IMR-90 (cell line): ENCODE results near the gene GPR21. TPM values are rescaled to one million over a fixed set of nuclear protein-coding genes. Genes with fewer than 3 reads are reported as not detected.

ENCODE experiments used
- ATAC-seq: fragments of 200-7000 bp; cut with Tn5 transposase; 2 replicates; pipeline ENCODE4 v1.9.1; 2020; ENCODE audit warnings: low read depth, mild to moderate bottlenecking, moderate library complexity
- BruUV-seq: library from RNA; stranded (reverse); fragments of 400-500 nt; replicated peaks from 2 replicates; lab custom pipeline; 2021; lab: Mats Ljungman, UMichigan
- CTCF ChIA-PET: fragments of 300-600 bp; formaldehyde crosslinking; extraction: SDS; loops from one replicate; lab custom pipeline; 2021; ENCODE audit warnings: antibody characterized with exemption; lab: Yijun Ruan, JAX
- POLR2A ChIA-PET: fragments of 300-600 bp; sonication (Branson Sonifier 250); formaldehyde crosslinking; loops from one replicate; lab custom pipeline; 2022; ENCODE audit warnings: antibody characterized with exemption; ENCODE audit not compliant: unreplicated experiment; lab: Charles Lee
- DNase-seq: peaks from one replicate; pipeline ENCODE4 v3.0.0; 2013
- H2AFZ ChIP-seq: replicated peaks from 2 replicates; pipeline ENCODE3; 2013; ENCODE audit warnings: low read length, mild to moderate bottlenecking; ENCODE audit not compliant: poor library complexity
- H2AK5ac ChIP-seq: 2 replicates; pipeline ENCODE4 v1.6.1; 2013; ENCODE audit warnings: low read depth, low read length, inconsistent platforms
- H2AK9ac ChIP-seq: replicated peaks from 2 replicates; pipeline ENCODE3; 2013; ENCODE audit warnings: mild to moderate bottlenecking, low read depth, low read length, moderate library complexity; ENCODE audit not compliant: poor library complexity
- H2BK120ac ChIP-seq: 2 replicates; pipeline ENCODE4 v1.6.1; 2013; ENCODE audit warnings: low read depth, low read length, inconsistent platforms
- H2BK15ac ChIP-seq: 3 replicates; pipeline ENCODE4 v1.6.1; 2013; ENCODE audit warnings: low read depth, low read length, inconsistent platforms
- H2BK20ac ChIP-seq: 2 replicates; pipeline ENCODE4 v1.6.1; 2013; ENCODE audit warnings: low read depth, mild to moderate bottlenecking, inconsistent platforms, low read length, moderate library complexity
- H2BK5ac ChIP-seq: 2 replicates; pipeline ENCODE4 v1.6.1; 2013; ENCODE audit warnings: mild to moderate bottlenecking, low read depth, low read length, inconsistent platforms; ENCODE audit not compliant: poor library complexity, severe bottlenecking
- H3K14ac ChIP-seq: replicated peaks from 2 replicates; pipeline ENCODE4 v1.6.1; 2013; ENCODE audit warnings: low read depth, low read length, inconsistent platforms
- H3K18ac ChIP-seq: 2 replicates; pipeline ENCODE4 v1.6.1; 2013; ENCODE audit warnings: low read depth, low read length, control low read depth
- H3K23ac ChIP-seq: 2 replicates; pipeline ENCODE4 v1.6.1; 2013; ENCODE audit warnings: low read depth, low read length, inconsistent platforms
- H3K27ac ChIP-seq: 2 replicates; pipeline ENCODE4 v1.5.1; 2013; ENCODE audit warnings: mild to moderate bottlenecking, control low read depth, low read length; ENCODE audit not compliant: insufficient read depth
- H3K27me3 ChIP-seq: 2 replicates; pipeline ENCODE4 v1.6.1; 2013; ENCODE audit warnings: low read length; ENCODE audit not compliant: control insufficient read depth, insufficient read depth
- H3K36me3 ChIP-seq: 2 replicates; pipeline ENCODE4 v1.6.1; 2013; ENCODE audit warnings: low read length, mixed read lengths; ENCODE audit not compliant: control insufficient read depth, insufficient read depth
- H3K4ac ChIP-seq: 2 replicates; pipeline ENCODE4 v1.6.1; 2013; ENCODE audit warnings: low read depth, low read length, inconsistent platforms
- H3K4me1 ChIP-seq: 2 replicates; pipeline ENCODE4 v1.6.1; 2013; ENCODE audit warnings: low read length, mixed read lengths; ENCODE audit not compliant: control insufficient read depth, insufficient read depth
- H3K4me2 ChIP-seq: 2 replicates; pipeline ENCODE4 v1.6.1; 2013; ENCODE audit warnings: low read depth, mild to moderate bottlenecking, control low read depth, low read length, moderate library complexity
- H3K4me3 ChIP-seq: 2 replicates; pipeline ENCODE4 v1.5.1; 2013; ENCODE audit warnings: low read depth, mild to moderate bottlenecking, control low read depth, low read length, moderate library complexity; ENCODE audit not compliant: insufficient read depth
- H3K56ac ChIP-seq: 2 replicates; pipeline ENCODE4 v1.6.1; 2013; ENCODE audit warnings: low read length, inconsistent platforms; ENCODE audit not compliant: insufficient read depth; ENCODE audit errors: extremely low read depth
- H3K79me1 ChIP-seq, 2 experiments: 2 replicates each; pipeline ENCODE4 v1.6.1; 2013; ENCODE audit warnings: low read length in 2 of 2, inconsistent platforms in 1 of 2, low read depth in 1 of 2
- H3K9ac ChIP-seq: 2 replicates; pipeline ENCODE4 v1.6.1; 2013; ENCODE audit warnings: low read depth, low read length, control low read depth
- H3K9me1 ChIP-seq: 2 replicates; pipeline ENCODE4 v1.6.1; 2013; ENCODE audit warnings: low read length, inconsistent platforms; ENCODE audit not compliant: insufficient read depth
- H3K9me3 ChIP-seq: 2 replicates; pipeline ENCODE4 v1.6.1; 2013; ENCODE audit warnings: low read length; ENCODE audit not compliant: control insufficient read depth, insufficient read depth
- H4K20me1 ChIP-seq: 2 replicates; pipeline ENCODE4 v1.6.1; 2013; ENCODE audit warnings: low read length, inconsistent platforms; ENCODE audit not compliant: insufficient read depth
- H4K5ac ChIP-seq: 2 replicates; pipeline ENCODE4 v1.6.1; 2013; ENCODE audit warnings: mild to moderate bottlenecking, low read depth, low read length, control low read depth
- H4K8ac ChIP-seq, 2 experiments: 2 replicates each; pipeline ENCODE4 v1.6.1; 2013; ENCODE audit warnings: low read depth in 2 of 2, low read length in 2 of 2, control low read depth in 1 of 2, inconsistent platforms in 1 of 2
- H4K91ac ChIP-seq: 2 replicates; pipeline ENCODE4 v1.6.1; 2013; ENCODE audit warnings: low read depth, low read length, inconsistent platforms; ENCODE audit not compliant: insufficient read depth
- FOS ChIP-seq: fragments of 150-350 bp; IDR thresholded peaks from 2 replicates; pipeline ENCODE4 v1.6.1; 2016; ENCODE audit warnings: low read depth, low read length
- POLR2A ChIP-seq: IDR thresholded peaks from 2 replicates; pipeline ENCODE4 v1.6.1; 2012; ENCODE audit warnings: mild to moderate bottlenecking, low read depth, low read length
- dilution Hi-C: fragments of 300-500 bp; cut with HindIII; formaldehyde crosslinking; loops from one replicate; pipeline ENCODE4 v1.14.3; 2018; ENCODE audit warnings: low sequenced_read_pairs; ENCODE audit not compliant: unreplicated experiment
- in situ Hi-C: fragments of 300-500 bp; cut with MboI; formaldehyde crosslinking; loops from 3 replicates; pipeline ENCODE4 v1.14.3; 2019; ENCODE audit warnings: low sequenced_read_pairs, inconsistent platforms, mixed read lengths
- intact Hi-C: fragments of 100-400 bp; cut with micrococcal nuclease; formaldehyde crosslinking; loops from 2 replicates; pipeline ENCODE4 v1.10.0; 2022
- polyA plus RNA-seq, 3 experiments: library from polyadenylated mRNA; depleted of rRNA; stranded (reverse); fragments of >200 nt; gene quantifications; 2 replicates each; pipeline ENCODE4 v1.2.3, GENCODE V29; 2012; ENCODE audit warnings: low replicate concordance in 1 of 3
- total RNA-seq: library from RNA; depleted of rRNA; stranded (reverse); fragments of >200 nt; gene quantifications from 2 replicates; pipeline ENCODE4 v1.2.3, GENCODE V29; 2012

Gene GPR21
- total and polyA plus RNA-seq, 2 of the 4 experiments (the other 2 are of a cell fraction) = 0.90 TPM; not detected in 1

GRCh38 chr9:123028136-123028535, 5.3 kb upstream of the GPR21 start:
- Histone ChIP-seq H3K14ac (no peak overlapping the region), H2AFZ (no peak overlapping the region), H3K9ac (no peak overlapping the region), H3K56ac (no peak overlapping the region), H3K27ac (no peak overlapping the region), H2BK5ac (no peak overlapping the region), H3K4me3 (no peak overlapping the region), H4K5ac (no peak overlapping the region), H2BK20ac (no peak overlapping the region), H2BK120ac (no peak overlapping the region), H3K27me3 (no peaks in the 10 kb centered on the region), H3K9me3 (no peaks in the 10 kb centered on the region), H3K4ac (no peak overlapping the region), H3K9me1 (no peaks in the 10 kb centered on the region), H3K23ac (no peak overlapping the region), H4K91ac (no peak overlapping the region), H3K18ac (no peak overlapping the region), H2AK5ac (no peak overlapping the region), H3K79me1 (no peaks in the 10 kb centered on the region; a peak in 1 of 4 replicates), H3K4me2 (no peak overlapping the region), H4K8ac (no peak overlapping the region), H3K4me1 (peaks cover 5% of the 10 kb centered on the region), H3K36me3 (peaks cover 9% of the 10 kb centered on the region), H2BK15ac (no peak overlapping the region), H2AK9ac (no peak overlapping the region), H4K20me1 (no peaks in the 10 kb centered on the region)
- dilution Hi-C loops (no loop called here), in situ Hi-C loops (no loop called here), intact Hi-C loops (no loop called here)
- no TSS peak for BruUV-seq
- DNase-seq (no peak), ATAC-seq (no peak)
- TF ChIP-seq POLR2A (no peak), FOS (no peak)
- POLR2A ChIA-PET = no interaction called here
- CTCF ChIA-PET = no interaction called here
